HepG2 (cell line): ENCODE data around the gene DSCAM. TPM values are rescaled to one million over a fixed set of nuclear protein-coding genes. Genes with fewer than 3 reads are reported as not detected.

Experiments
- ATAC-seq: fragments of 200-7000 bp; cut with Tn5 transposase; 3 replicates; pipeline ENCODE4 v1.9.1; 2020; ENCODE audit warnings: mild to moderate bottlenecking, moderate library complexity
- BruUV-seq: library from RNA; stranded (reverse); fragments of 400-500 nt; replicated peaks from 2 replicates; lab custom pipeline; 2021; lab: Mats Ljungman, UMichigan
- CTCF ChIA-PET: fragments of 300-600 bp; formaldehyde crosslinking; extraction: SDS; loops from one replicate; lab custom pipeline; 2021; ENCODE audit warnings: low total read pairs, inconsistent platforms, low intra/inter-chr PET ratio; lab: Yijun Ruan, JAX
- POLR2A ChIA-PET: fragments of 350-600 bp; sonication (Branson Sonifier 250); formaldehyde crosslinking; loops from one replicate; lab custom pipeline; 2020; ENCODE audit warnings: antibody characterized with exemption, inconsistent platforms; lab: Yijun Ruan, JAX
- DNase-seq: peaks from one replicate; pipeline ENCODE4 v3.0.0-alpha.2; 2015; ENCODE audit warnings: low spot score
- FAIRE-seq: peaks from 3 replicates; lab custom pipeline; 2011; peaks lifted over from hg19 to GRCh38; lab: Jason Lieb, UNC
- H2AFZ ChIP-seq: one replicate; pipeline ENCODE4 v1.6.1; 2011; ENCODE audit warnings: low read length, inconsistent platforms
- H3K27ac ChIP-seq: fragments of 300-600 bp; 3 replicates; pipeline ENCODE4 v1.8.0; 2011; ENCODE audit warnings: mixed run types, mild to moderate bottlenecking, mixed read lengths, low read length, inconsistent platforms; ENCODE audit not compliant: insufficient read depth; ENCODE audit errors: extremely low read length
- H3K27me3 ChIP-seq, 2 experiments: fragments of 200-600 bp in 1 of 2; 2 replicates in 1 of 2; 3 replicates in 1 of 2; pipeline versions ENCODE4 v1.6.0 to v1.8.0; 2011; ENCODE audit warnings: low read length in 2 of 2, mild to moderate bottlenecking in 2 of 2, moderate library complexity in 2 of 2, inconsistent platforms in 1 of 2; ENCODE audit not compliant: insufficient read depth in 2 of 2, control insufficient read depth in 1 of 2
- H3K36me3 ChIP-seq, 2 experiments: fragments of 200-600 bp in 1 of 2; replicated peaks in 1 of 2; 2 replicates in 1 of 2; 3 replicates in 1 of 2; pipeline versions ENCODE4 v1.5.1 to v1.8.0; 2011; ENCODE audit warnings: low read length in 2 of 2, inconsistent platforms in 1 of 2; ENCODE audit not compliant: insufficient read depth in 2 of 2, control insufficient read depth in 1 of 2
- H3K4me1 ChIP-seq: 2 replicates; pipeline ENCODE4 v1.5.1; 2012; ENCODE audit warnings: low read length, inconsistent platforms; ENCODE audit not compliant: insufficient read depth
- H3K4me2 ChIP-seq: 2 replicates; pipeline ENCODE4 v1.6.0; 2011; ENCODE audit warnings: low read depth, low read length, inconsistent platforms
- H3K4me3 ChIP-seq, 3 experiments: fragments of 200-600 bp in 1 of 3; sonication (generic), shearing (Covaris generic) in 1 of 3; replicated peaks in 1 of 3; 2 replicates each; pipeline ENCODE4 v1.5.1; 2011 to 2016; ENCODE audit warnings: low read length in 3 of 3, inconsistent platforms in 2 of 3, low read depth in 2 of 3, mild to moderate bottlenecking in 2 of 3, control low read depth in 1 of 3, mixed read lengths in 1 of 3; ENCODE audit not compliant: insufficient read depth in 1 of 3
- H3K79me2 ChIP-seq: one replicate; pipeline ENCODE4 v1.6.1; 2011; ENCODE audit warnings: low read length, inconsistent platforms; ENCODE audit not compliant: insufficient read depth
- H3K9ac ChIP-seq: 2 replicates; pipeline ENCODE4 v1.6.0; 2011; ENCODE audit warnings: mild to moderate bottlenecking, low read depth, low read length, inconsistent platforms; ENCODE audit not compliant: insufficient read depth
- H3K9me3 ChIP-seq: 2 replicates; pipeline ENCODE4 v1.5.1; 2012; ENCODE audit warnings: mild to moderate bottlenecking, low read length
- H4K20me1 ChIP-seq: 2 replicates; pipeline ENCODE4 v1.6.0; 2011; ENCODE audit warnings: inconsistent platforms, mild to moderate bottlenecking, low read length, moderate library complexity; ENCODE audit not compliant: insufficient read depth
- CEBPB ChIP-seq: IDR thresholded peaks from 2 replicates; pipeline ENCODE4 v1.6.1; 2011; ENCODE audit warnings: low read depth, low read length, improper control_type of control experiment, borderline replicate concordance
- GABPA ChIP-seq, 2 experiments: IDR thresholded peaks; 2 replicates each; pipeline ENCODE4 v1.6.1; 2011 to 2016; ENCODE audit warnings: low read depth in 2 of 2, low read length in 1 of 2, missing biosample characterization in 1 of 2, missing genetic modification characterization in 1 of 2
- GATA4 ChIP-seq: sonication (generic); IDR thresholded peaks from 2 replicates; pipeline ENCODE4 v1.6.1; 2016; ENCODE audit warnings: antibody characterized with exemption, low read depth, borderline replicate concordance
- KDM5B ChIP-seq: sonication (generic); formaldehyde crosslinking; IDR thresholded peaks from 2 replicates; pipeline ENCODE4 v1.4.0; 2020; ENCODE audit warnings: missing genetic modification reagents, mild to moderate bottlenecking, borderline replicate concordance
- MAZ ChIP-seq, 2 experiments: sonication (generic) in 1 of 2; formaldehyde crosslinking in 1 of 2; IDR thresholded peaks; 2 replicates each; pipeline versions ENCODE4 v1.5.0 to v1.6.1; 2012 to 2020; ENCODE audit warnings: low read depth in 2 of 2, mild to moderate bottlenecking in 2 of 2, borderline replicate concordance in 1 of 2, improper control_type of control experiment in 1 of 2, low read length in 1 of 2, missing genetic modification reagents in 1 of 2, moderate library complexity in 1 of 2
- NFE2L2 ChIP-seq: fragments of 150-350 bp; IDR thresholded peaks from 2 replicates; pipeline ENCODE4 v1.6.1; 2014; ENCODE audit warnings: low read length
- SETDB1 ChIP-seq: sonication (generic); formaldehyde crosslinking; IDR thresholded peaks from 2 replicates; pipeline ENCODE4 v1.5.1; 2020; ENCODE audit warnings: missing genetic modification reagents, mild to moderate bottlenecking, borderline replicate concordance
- SIX1 ChIP-seq: sonication (generic); formaldehyde crosslinking; IDR thresholded peaks from 2 replicates; pipeline ENCODE4 v1.4.0; 2020; ENCODE audit warnings: missing genetic modification reagents, borderline replicate concordance
- ZBTB37 ChIP-seq: sonication (generic); formaldehyde crosslinking; IDR thresholded peaks from 2 replicates; pipeline ENCODE4 v1.4.0; 2020; ENCODE audit warnings: mild to moderate bottlenecking, missing genetic modification reagents
- ZNF138 ChIP-seq: sonication (generic); formaldehyde crosslinking; IDR thresholded peaks from 2 replicates; pipeline ENCODE4 v1.5.0; 2020; ENCODE audit warnings: mild to moderate bottlenecking, low read depth, missing genetic modification reagents
- ZNF17 ChIP-seq: sonication (generic); formaldehyde crosslinking; IDR thresholded peaks from 2 replicates; pipeline ENCODE4 v1.5.0; 2020; ENCODE audit warnings: mild to moderate bottlenecking, missing genetic modification reagents
- ZNF512 ChIP-seq: sonication (generic); formaldehyde crosslinking; IDR thresholded peaks from 2 replicates; pipeline ENCODE4 v1.4.0; 2020; ENCODE audit warnings: mild to moderate bottlenecking, missing genetic modification reagents
- WGBS: methylation state at CpG from one replicate; pipeline ENCODE4 v1.1.6; 2017; ENCODE audit warnings: low lambda C conversion rate; 5-methylcytosine and 5-hydroxymethylcytosine counted together
- in situ Hi-C: cut with HindIII; loops from 2 replicates; pipeline ENCODE4 v1.10.0; 2017; ENCODE audit warnings: low pct_unique_long_range_greater_than_20kb; ENCODE audit not compliant: extremely low pct_ligation_motif_present
- intact Hi-C: fragments of 100-400 bp; cut with micrococcal nuclease; formaldehyde crosslinking; loops from one replicate; pipeline ENCODE4 v1.10.0; 2022; ENCODE audit not compliant: unreplicated experiment
- polyA plus RNA-seq, 8 experiments: library from polyadenylated mRNA; depleted of rRNA in 3 of 8; stranded (reverse) in 7 of 8; unstranded in 1 of 8; fragments of >200 nt; fragmentation: Illumina TruSeq in 4 of 8; extraction: Trizol in 4 of 8; gene quantifications; 2 replicates each; pipeline versions ENCODE4 v1.2.1 to v1.2.3, GENCODE V29; 2011 to 2016; ENCODE audit warnings: low read depth in 4 of 8, missing spikeins in 1 of 8, mixed read lengths in 1 of 8; ENCODE audit not compliant: insufficient read depth in 1 of 8
- total RNA-seq, 5 experiments: library from RNA; depleted of rRNA; stranded (reverse); fragments of >200 nt; fragmentation: Illumina TruSeq; extraction: Trizol; gene quantifications; 2 replicates each; pipeline ENCODE4 v1.2.3, GENCODE V29; 2016; ENCODE audit warnings: low read depth in 1 of 5

The DSCAM gene
- total and polyA plus RNA-seq, 2 of the 13 experiments (the other 11 are each of a cell fraction or from before 2014, with no cell fraction given), result not detected

- POLR2A ChIA-PET, result no interaction called here
- TF ChIP-seq KDM5B (CRISPR knock-in tag), result no peak
- no peak for TF ChIP-seq NFE2L2
- no peak for TF ChIP-seq ZNF17 (CRISPR knock-in tag)
- TF ChIP-seq ZBTB37, result no peak
- TF ChIP-seq MAZ (IDR thresholded peaks at IDR 0.05; ENCODE audit: borderline replicate concordance, low read depth, low read length), result no peak
- TF ChIP-seq MAZ (CRISPR knock-in tag; IDR thresholded peaks at IDR 0.05; ENCODE audit: low read depth), result no peak
- TF ChIP-seq GABPA (IDR thresholded peaks at IDR 0.05; ENCODE audit: low read depth, low read length), result no peak
- TF ChIP-seq GABPA (CRISPR knock-in tag; IDR thresholded peaks at IDR 0.05; ENCODE audit: low read depth), result no peak
- TF ChIP-seq SETDB1, result no peak
- FAIRE-seq, result no peak
- Histone ChIP-seq H3K4me2 (no peak overlapping the region), H3K27ac (no peak overlapping the region), H4K20me1 (no peaks in the 10 kb centered on the region), H2AFZ (no peak overlapping the region), H3K79me2 (no peaks in the 10 kb centered on the region), H3K9me3 (peaks cover 93% of the 10 kb centered on the region), H3K9ac (no peak overlapping the region), H3K36me3 (no peaks in the 10 kb centered on the region), H3K4me1 (no peaks in the 10 kb centered on the region), H3K4me3 (no peak overlapping the region), H3K27me3 (no peaks in the 10 kb centered on the region)
- BruUV-seq, result no TSS peak
- 13% methylated on average over 5 of the region's 5 CpGs for WGBS
- in situ Hi-C loops, result no loop called here
- intact Hi-C loops, result no loop called here
- DNase-seq, result no peak
- ATAC-seq, result no peak
- CTCF ChIA-PET, result no interaction called here
Measured at GRCh38 chr21:40723966-40724365, 123.0 kb downstream of the DSCAM start.

- CTCF ChIA-PET, result no interaction called here
- no TSS peak for BruUV-seq
- Histone ChIP-seq H3K9me3 (peaks cover 93% of the 10 kb centered on the region), H3K4me3 (no peak overlapping the region), H4K20me1 (no peaks in the 10 kb centered on the region), H3K27me3 (no peaks in the 10 kb centered on the region), H3K4me1 (no peaks in the 10 kb centered on the region), H2AFZ (no peak overlapping the region), H3K27ac (no peak overlapping the region), H3K9ac (no peak overlapping the region), H3K4me2 (no peak overlapping the region), H3K36me3 (no peaks in the 10 kb centered on the region), H3K79me2 (no peaks in the 10 kb centered on the region)
- 27% methylated on average over 2 of the region's 2 CpGs for WGBS
- ATAC-seq, result no peak
- TF ChIP-seq GATA4 (no peak), CEBPB (0 out of 2 replicates have a peak, but pooled peaks have one; percentile 40), ZNF512 (CRISPR knock-in tag) (no peak), ZNF138 (CRISPR knock-in tag) (no peak), SIX1 (no peak)
- intact Hi-C loops, result no loop called here
- no peak for FAIRE-seq
- DNase-seq, result no peak
- POLR2A ChIA-PET, result no interaction called here
- in situ Hi-C loops, result no loop called here
Measured at GRCh38 chr21:40723317-40723716, 123.6 kb downstream of the DSCAM start.
